Frontal cortex (tissue), 4 donors: ENCODE data around the gene CEMP1. TPM values are rescaled to one million over a fixed set of nuclear protein-coding genes. Genes with fewer than 3 reads are reported as not detected.

ENCODE experiments used
- DNase-seq, 2 donors: peaks; one replicate each; pipeline ENCODE4 v3.0.0; 2012; ENCODE audit warnings: low spot score in 2 of 2
- FAIRE-seq: peaks from 2 replicates; lab custom pipeline; 2012; peaks lifted over from hg19 to GRCh38; lab: Jason Lieb, UNC
- total RNA-seq: library from RNA; depleted of rRNA; stranded (reverse); fragments of >200 nt; gene quantifications from one replicate; pipeline ENCODE4 v1.2.3, GENCODE V29; 2014
- donor health status: control.
- donor health status: control.
- donor health status: control.

CEMP1 gene
- total RNA-seq, 1 donor from 2014 or later: 0.41 TPM

- no peak for FAIRE-seq
Observed at GRCh38 chr16:2507665-2508064, 23.5 kb downstream of the CEMP1 start.

DNA sequence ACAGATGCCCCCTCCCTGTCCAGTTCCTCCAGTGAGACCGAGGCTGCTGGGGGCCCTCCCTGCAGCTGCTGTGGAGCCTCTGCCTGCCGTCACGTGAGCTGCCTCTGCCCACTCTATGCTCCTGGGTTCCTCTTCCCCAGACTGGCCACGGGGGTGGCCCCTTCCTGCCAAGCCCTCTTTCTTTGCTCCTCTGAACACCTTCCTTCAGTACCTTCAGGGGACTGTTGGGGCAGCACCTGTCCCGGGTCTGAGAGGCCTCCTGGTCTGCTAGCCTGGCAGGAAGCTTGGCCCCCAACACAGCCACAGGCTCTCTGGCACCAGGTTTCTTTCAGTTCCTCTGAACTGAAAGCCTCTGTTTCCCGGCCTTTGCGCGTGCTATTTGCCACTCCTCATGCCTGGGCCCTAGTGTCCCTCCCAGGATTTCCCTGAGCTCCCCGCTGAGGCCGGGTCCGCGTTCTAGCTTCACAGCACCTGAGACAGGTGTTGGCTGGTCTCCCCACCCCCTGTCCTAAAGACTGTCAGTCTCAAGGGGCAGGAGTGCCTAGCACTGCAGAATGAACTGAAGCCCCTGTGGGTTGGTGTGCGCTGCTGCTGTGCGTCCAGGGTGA, 24.1 kb downstream of the CEMP1 start:
- no peak for FAIRE-seq

More at GRCh38 chr16:2507665-2508064, 23.5 kb downstream of the CEMP1 start:
- DNase-seq: no peak

GRCh38 chr16:2505695-2506094, 25.5 kb downstream of the CEMP1 start:
- DNase-seq (no peak), FAIRE-seq (no peak)

More for the DNA sequence above, 24.1 kb downstream of the CEMP1 start:
- no peak for DNase-seq

DNA sequence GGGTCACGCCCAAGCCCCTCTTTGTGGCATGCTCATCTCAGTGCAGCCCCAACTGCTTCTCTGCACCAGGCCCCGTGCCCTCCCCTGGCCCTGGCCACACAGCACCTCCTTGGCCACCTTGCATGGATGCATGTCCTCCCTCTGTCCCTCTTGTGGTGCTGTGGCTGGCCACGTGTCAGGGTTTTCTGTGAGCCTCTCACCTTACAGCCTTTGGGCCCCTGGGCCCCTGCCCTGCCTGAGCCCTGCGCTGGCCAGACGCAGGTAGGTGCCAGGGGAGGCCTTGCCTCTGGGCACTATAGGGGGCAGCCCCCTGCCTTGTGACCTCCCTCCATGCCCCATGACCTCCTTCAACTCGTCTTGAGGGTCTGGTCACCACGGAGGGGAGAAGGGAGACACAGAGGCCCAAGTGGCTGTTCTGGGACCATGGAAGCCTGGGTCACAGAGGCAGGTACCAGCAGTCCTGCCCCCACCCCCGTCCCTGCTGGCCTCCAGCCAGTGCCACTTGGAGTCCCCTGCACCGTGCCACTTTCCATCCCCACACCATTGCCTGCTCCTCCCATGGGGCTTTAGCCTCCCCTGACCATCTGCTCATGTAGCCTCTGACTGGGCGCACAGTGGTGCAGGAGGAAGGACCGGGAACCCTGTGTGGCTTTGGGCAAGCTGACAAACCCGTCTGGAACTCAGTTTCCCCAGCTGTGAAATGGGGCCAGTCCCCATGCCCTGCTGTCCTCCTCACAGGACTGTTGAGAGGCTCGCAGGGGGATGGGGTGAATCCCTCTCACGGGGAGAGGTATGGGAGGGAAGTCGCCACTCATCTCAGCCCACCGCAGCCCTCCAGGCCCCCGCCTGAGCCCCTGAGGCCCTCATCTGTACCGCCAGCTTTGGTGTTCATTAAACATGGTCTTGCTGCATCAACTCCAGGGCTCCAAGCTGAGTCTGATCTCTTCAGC, 29.0 kb downstream of the CEMP1 start:
- DNase-seq: no peak
- FAIRE-seq: no peak

- FAIRE-seq: no peak
- DNase-seq: peak; percentile 82 to 89
Observed at GRCh38 chr16:2500918-2501750, 30.1 kb downstream of the CEMP1 start.

DNA sequence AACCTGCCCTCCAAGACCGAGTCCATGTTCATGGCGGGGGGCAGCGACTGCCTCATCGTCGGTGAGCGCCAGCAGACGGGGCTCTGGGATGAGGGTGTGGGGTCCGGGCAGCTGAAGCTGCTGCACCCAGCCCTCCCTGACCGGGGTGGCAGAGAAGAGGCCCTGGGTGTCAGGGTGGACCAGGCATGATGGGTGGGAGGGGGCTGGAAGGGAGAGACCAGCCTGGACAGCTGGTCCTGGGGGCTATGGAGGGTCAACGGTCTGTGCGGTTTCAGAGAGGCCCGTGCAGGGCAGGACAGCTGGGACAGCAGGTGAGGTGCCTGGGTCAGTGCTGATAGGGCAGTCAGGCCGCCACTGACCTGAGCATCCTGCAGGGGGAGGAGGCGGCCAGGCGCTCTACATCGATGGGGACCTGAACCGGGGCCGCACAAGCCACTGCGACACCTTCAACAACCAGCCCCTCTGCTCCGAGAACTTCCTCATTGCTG, 30.7 kb downstream of the CEMP1 start:
- DNase-seq (no peak), FAIRE-seq (no peak)

- DNase-seq (no peak), FAIRE-seq (no peak)
Observed at GRCh38 chr16:2499890-2500429, 31.2 kb downstream of the CEMP1 start.

- no peak for FAIRE-seq
- no peak for DNase-seq
Observed at GRCh38 chr16:2499454-2499853, 31.8 kb downstream of the CEMP1 start.

DNA sequence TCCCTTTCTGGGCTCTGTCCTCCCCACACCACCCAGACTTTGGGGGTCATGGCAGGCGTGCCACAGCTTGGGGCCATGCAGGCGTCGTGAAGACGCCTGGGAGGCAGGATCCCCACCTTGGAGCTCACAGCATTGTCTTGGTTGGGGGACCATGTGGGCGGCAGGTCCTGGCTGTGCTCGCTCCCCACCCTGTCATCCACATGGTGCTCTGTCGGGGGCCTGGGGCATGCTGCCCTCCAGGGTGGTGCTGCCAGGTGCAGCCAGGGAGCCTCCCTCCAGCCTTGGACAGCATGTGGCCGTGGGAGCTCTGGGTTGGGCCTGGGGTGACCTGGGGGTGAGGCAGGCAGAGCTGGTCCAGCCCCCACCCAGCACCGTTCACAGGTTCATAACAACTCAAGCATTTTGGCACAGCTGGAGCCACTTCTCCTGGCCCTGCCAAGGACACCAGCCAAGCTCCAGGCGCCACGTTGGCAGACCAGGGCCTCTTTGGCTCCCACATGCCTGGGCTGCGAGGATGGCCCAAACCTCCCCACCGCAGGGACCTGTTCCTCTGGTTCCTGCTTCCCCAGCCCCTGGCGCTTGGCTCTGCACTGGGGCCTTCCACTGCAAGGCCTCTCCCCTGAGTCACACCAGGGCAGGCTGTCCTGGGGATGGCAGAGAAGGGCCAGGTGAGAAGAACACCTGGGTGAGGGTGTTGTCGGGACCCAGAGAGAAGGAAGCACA, 32.5 kb downstream of the CEMP1 start:
- no peak for FAIRE-seq
- DNase-seq: no peak

DNA sequence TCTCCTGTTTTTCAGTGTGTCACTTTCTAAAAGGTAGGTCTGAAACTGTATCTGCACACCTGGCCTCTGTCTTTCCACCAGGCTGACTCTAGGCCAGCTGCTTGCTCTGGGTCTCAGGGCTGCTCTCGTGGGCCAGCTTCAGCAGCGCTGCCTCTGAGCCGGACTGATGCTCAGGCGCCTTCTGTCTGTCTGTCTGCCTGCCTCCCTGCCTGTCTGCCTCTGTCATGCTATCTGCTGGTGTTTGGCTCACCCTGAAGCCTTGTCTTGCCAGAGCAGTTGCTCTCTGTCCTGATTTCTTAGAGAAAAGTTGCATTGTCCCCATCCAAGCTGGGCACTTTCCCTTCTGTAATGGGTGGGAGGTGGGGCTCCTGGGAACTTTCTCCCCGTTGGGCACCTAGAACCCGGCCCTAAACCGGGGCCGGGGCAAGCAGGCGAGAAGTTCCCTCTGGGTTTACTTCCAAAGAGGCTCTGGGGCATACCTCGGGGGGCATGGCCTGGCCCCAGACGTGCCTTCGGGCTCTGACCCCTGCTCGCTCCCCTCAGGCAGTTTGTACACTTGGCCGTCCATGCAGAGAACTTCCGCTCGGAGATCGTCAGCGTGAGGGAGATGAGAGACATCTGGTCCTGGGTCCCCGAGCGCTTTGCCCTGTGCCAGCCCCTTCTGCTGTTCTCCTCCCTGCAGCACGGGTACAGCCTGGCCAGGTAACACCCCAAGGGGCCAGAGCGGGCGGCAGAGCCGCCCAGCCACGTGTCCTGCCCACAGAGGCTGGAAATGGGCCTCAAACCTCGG, 33.3 kb downstream of the CEMP1 start:
- no peak for FAIRE-seq
- DNase-seq: no peak

GRCh38 chr16:2497116-2497630, 34.0 kb downstream of the CEMP1 start:
- FAIRE-seq: no peak
- DNase-seq: no peak

GRCh38 chr16:2496223-2497115, 34.7 kb downstream of the CEMP1 start:
- no peak for DNase-seq
- no peak for FAIRE-seq

DNA sequence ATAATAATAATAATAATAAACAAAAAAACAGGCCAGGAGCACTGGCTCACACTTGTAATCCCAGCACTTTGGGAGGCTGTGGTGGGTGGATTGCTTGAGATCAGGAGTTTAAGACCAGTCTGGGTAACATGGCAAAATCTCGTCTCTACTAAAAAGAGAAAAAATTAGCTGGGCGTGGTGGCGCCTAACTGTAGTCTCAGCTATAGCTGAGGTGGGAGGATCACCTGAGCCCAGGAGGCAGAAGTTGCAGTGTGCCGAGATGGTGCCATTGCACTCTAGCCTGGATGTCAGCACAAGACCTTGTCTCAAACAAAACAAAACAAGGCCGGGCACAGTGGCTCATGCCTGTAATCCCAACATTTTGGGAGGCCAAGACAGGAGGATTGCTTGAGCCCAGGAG, 36.2 kb downstream of the CEMP1 start:
- FAIRE-seq (no peak), DNase-seq (no peak)

GRCh38 chr16:2494616-2495015, 36.6 kb downstream of the CEMP1 start:
- FAIRE-seq: no peak

DNA sequence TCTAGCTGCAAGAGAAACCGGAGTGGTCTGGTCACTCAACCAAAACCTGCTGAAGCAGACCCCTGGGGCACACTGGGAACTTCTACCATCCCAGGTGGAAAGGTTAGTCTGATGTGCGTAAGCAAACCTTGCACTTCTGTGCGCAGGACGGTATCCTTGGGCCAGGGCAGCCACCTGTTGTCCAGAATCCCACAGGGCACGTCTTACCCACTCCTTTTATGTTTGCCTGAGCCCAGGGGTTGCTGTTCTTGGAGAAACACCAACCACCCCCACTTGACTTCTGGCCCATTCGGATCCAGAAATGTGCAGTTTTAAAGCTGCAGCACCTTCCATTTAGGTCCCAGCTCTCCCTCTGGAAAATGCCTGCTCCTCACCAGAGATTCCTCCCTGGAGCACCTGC, 37.6 kb downstream of the CEMP1 start:
- DNase-seq (no peak), FAIRE-seq (no peak)

More at GRCh38 chr16:2494616-2495015, 36.6 kb downstream of the CEMP1 start:
- no peak for DNase-seq

DNA sequence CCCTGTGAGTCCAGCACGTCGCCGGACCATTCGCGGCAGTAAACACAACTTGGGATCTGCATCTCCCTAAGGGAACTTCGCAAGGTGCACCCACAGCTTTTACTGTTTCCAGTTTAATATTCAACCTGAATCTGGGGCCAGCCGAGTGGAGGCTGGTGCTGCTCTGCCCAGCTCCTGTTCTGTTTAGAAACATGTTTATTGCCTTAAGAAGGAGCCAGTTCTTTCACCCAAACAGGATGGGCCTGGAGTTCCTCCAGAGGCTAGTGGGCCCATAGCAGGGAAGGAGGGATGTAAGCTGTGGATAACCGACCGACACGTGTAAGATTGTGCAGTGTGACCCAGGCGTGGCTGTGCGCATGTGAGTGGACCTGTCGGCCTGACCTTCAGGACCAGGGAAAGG, 38.9 kb downstream of the CEMP1 start:
- no peak for FAIRE-seq
- no peak for DNase-seq
